OCI-LY7 (cell line): Measurements from ENCODE around the gene ACIN1. TPM values are rescaled to one million over a fixed set of nuclear protein-coding genes. Genes with fewer than 3 reads are reported as not detected.
A peak's percentile ranks its signal among the peaks of the same experiment; 100 is the strongest.

Source experiments
- BruUV-seq: library from RNA; stranded (reverse); fragments of 400-500 nt; replicated peaks from 2 replicates; lab custom pipeline; 2021; lab: Mats Ljungman, UMichigan
- CTCF ChIA-PET: fragments of 300-600 bp; sonication (Branson Sonifier 250); formaldehyde crosslinking; loops from one replicate; lab custom pipeline; 2022; ENCODE audit warnings: antibody characterized with exemption; ENCODE audit not compliant: unreplicated experiment; lab: Charles Lee
- POLR2A ChIA-PET: fragments of 300-600 bp; sonication (Branson Sonifier 250); formaldehyde crosslinking; loops from one replicate; lab custom pipeline; 2022; ENCODE audit warnings: antibody characterized with exemption; lab: Charles Lee
- DNase-seq: peaks from one replicate; pipeline ENCODE4 v3.0.0-alpha.2; 2015; ENCODE audit warnings: low spot score
- H2AFZ ChIP-seq: fragments of 200-600 bp; sonication (generic), shearing (Covaris generic); 2 replicates; pipeline ENCODE4 v1.6.1; 2014; ENCODE audit warnings: mild to moderate bottlenecking, antibody characterized with exemption, low read length, moderate library complexity
- H3K27ac ChIP-seq: fragments of 200-600 bp; sonication (generic); 2 replicates; pipeline ENCODE4 v1.5.1; 2014; ENCODE audit warnings: mixed run types, low read depth, mild to moderate bottlenecking, moderate library complexity, low read length, inconsistent platforms; ENCODE audit not compliant: poor library complexity, severe bottlenecking
- H3K36me3 ChIP-seq: fragments of 200-600 bp; sonication (generic); 2 replicates; pipeline ENCODE4 v1.6.1; 2014; ENCODE audit warnings: mild to moderate bottlenecking, antibody characterized with exemption, low read length, moderate library complexity, mixed read lengths; ENCODE audit not compliant: insufficient read depth
- H3K4me1 ChIP-seq: fragments of 200-600 bp; sonication (generic); 2 replicates; pipeline ENCODE4 v1.5.1; 2014; ENCODE audit warnings: mild to moderate bottlenecking, low read length; ENCODE audit not compliant: insufficient read depth, poor library complexity, severe bottlenecking
- H3K4me2 ChIP-seq: fragments of 200-600 bp; sonication (generic); 2 replicates; pipeline ENCODE4 v1.6.1; 2014; ENCODE audit warnings: mild to moderate bottlenecking, low read length
- H3K4me3 ChIP-seq: fragments of 200-600 bp; sonication (generic); 2 replicates; pipeline ENCODE4 v1.5.1; 2014; ENCODE audit warnings: mild to moderate bottlenecking, low read depth, low read length; ENCODE audit not compliant: poor library complexity, severe bottlenecking
- H3K79me2 ChIP-seq: fragments of 200-600 bp; sonication (generic); 2 replicates; pipeline ENCODE4 v1.6.1; 2016; ENCODE audit warnings: low read depth, mild to moderate bottlenecking, low read length, moderate library complexity, mixed read lengths; ENCODE audit not compliant: insufficient read depth
- H3K9me2 ChIP-seq: fragments of 200-600 bp; sonication (generic); 2 replicates; pipeline ENCODE4 v1.6.1; 2016; ENCODE audit warnings: mild to moderate bottlenecking, low read length, mixed read lengths; ENCODE audit not compliant: insufficient read depth
- H3K9me3 ChIP-seq: fragments of 200-600 bp; sonication (generic); 2 replicates; pipeline ENCODE4 v1.6.1; 2014; ENCODE audit warnings: mild to moderate bottlenecking, mixed run types, low read length, mixed read lengths
- H4K20me1 ChIP-seq: fragments of 200-600 bp; sonication (generic); 2 replicates; pipeline ENCODE4 v1.6.1; 2014; ENCODE audit warnings: mild to moderate bottlenecking, antibody characterized with exemption, low read length, moderate library complexity, mixed read lengths; ENCODE audit not compliant: insufficient read depth
- CTCF ChIP-seq: fragments of 200-600 bp; sonication (generic); conservative IDR thresholded peaks from 2 replicates; pipeline ENCODE4 v1.5.1; 2014; ENCODE audit warnings: mild to moderate bottlenecking, antibody characterized with exemption, low read length, moderate library complexity, mixed read lengths
- EZH2phosphoT487 ChIP-seq: fragments of 200-600 bp; sonication (generic); IDR thresholded peaks from 2 replicates; pipeline ENCODE4 v1.6.1; 2018; ENCODE audit warnings: low read depth, borderline replicate concordance, mild to moderate bottlenecking, mixed run types, antibody characterized with exemption, low read length, moderate library complexity, mixed read lengths
- intact Hi-C: fragments of 100-400 bp; cut with micrococcal nuclease; formaldehyde crosslinking; loops from one replicate; pipeline ENCODE4 v1.10.0; 2022; ENCODE audit not compliant: unreplicated experiment
- total RNA-seq, 2 experiments: library from RNA; depleted of rRNA in 1 of 2; stranded (reverse); fragments of >200 nt in 1 of 2; shearing (Covaris generic) in 1 of 2; gene quantifications; 2 replicates each; pipeline ENCODE4 v1.2.3, GENCODE V29; 2014 to 2022

The ACIN1 gene
- total RNA-seq, 2 experiments from 2014 or later, result 107 to 206 TPM

- TF ChIP-seq EZH2phosphoT487, result no peak
- peak; percentile 73 for TF ChIP-seq CTCF
- intact Hi-C loops, result loop anchor here (1.0 to 10.0 kb wide), 2 partner anchors 60 to 479 kb away; no protein-coding TSS in a partner anchor
- Histone ChIP-seq H3K4me3 (no peak overlapping the region), H3K27ac (no peak overlapping the region), H3K4me2 (no peak overlapping the region), H2AFZ (no peak overlapping the region), H3K9me2 (no peaks in the 10 kb centered on the region), H3K9me3 (no peaks in the 10 kb centered on the region), H3K4me1 (peaks cover 24% of the 10 kb centered on the region), H4K20me1 (no peaks in the 10 kb centered on the region), H3K79me2 (no peaks in the 10 kb centered on the region), H3K36me3 (peaks cover 12% of the 10 kb centered on the region)
- DNase-seq, result peak; percentile 28
- BruUV-seq, result no TSS peak
- CTCF ChIA-PET, result interaction anchor here (0.7 to 1.9 kb wide), 4 partner anchors 56 to 81 kb away, joined by 3 to 5 read pairs (median 3); no protein-coding TSS in a partner anchor
- POLR2A ChIA-PET, result interaction anchor here (1.1 kb wide), 1 partner anchor 41 kb away, joined by 3 read pairs; the partner anchor contains the start of genes ACIN1 and C14orf119
Observed at GRCh38 chr14:23054000-23054811, 40.7 kb downstream of the ACIN1 start.

GRCh38 chr14:23053426-23053825 lies 41.5 kb downstream of the ACIN1 start:
- Histone ChIP-seq H3K4me1 (peaks cover 22% of the 10 kb centered on the region), H2AFZ (no peak overlapping the region), H3K36me3 (peaks cover 6% of the 10 kb centered on the region; the same call in 1 of the 2 replicates), H3K4me3 (no peak overlapping the region), H3K4me2 (no peak overlapping the region), H3K79me2 (no peaks in the 10 kb centered on the region), H3K9me3 (no peaks in the 10 kb centered on the region), H3K27ac (no peak overlapping the region), H3K9me2 (no peaks in the 10 kb centered on the region), H4K20me1 (no peaks in the 10 kb centered on the region)
- TF ChIP-seq CTCF (no peak), EZH2phosphoT487 (no peak)
- intact Hi-C loops, result loop anchor here (10.0 kb wide), 1 partner anchor 479 kb away; no protein-coding TSS in a partner anchor
- POLR2A ChIA-PET, result interaction anchor here (1.1 kb wide), 1 partner anchor 42 kb away, joined by 3 read pairs; the partner anchor contains the start of genes ACIN1 and C14orf119
- no peak for DNase-seq
- CTCF ChIA-PET, result interaction anchor here (0.9 to 1.9 kb wide), 2 partner anchors 55 to 58 kb away, joined by 3 to 5 read pairs; no protein-coding TSS in a partner anchor
- BruUV-seq, result no TSS peak
